NCI-H1417 treated with DMSO at 0.1 percent for 48 hours (cell line): ENCODE results near the gene ATP7B.

ENCODE experiments used
- DNase-seq: peaks from one replicate; lab custom pipeline; 2025; lab: John Stamatoyannopoulos, UW

The ATP7B gene

GRCh38 chr13:51950722-51951121 is 60.5 kb downstream of the ATP7B start:
- no peak for DNase-seq

GRCh38 chr13:51946163-51946669 is 65.0 kb downstream of the ATP7B start:
- no peak for DNase-seq

- DNase-seq: no peak
Observed at GRCh38 chr13:51945149-51945548, 66.1 kb downstream of the ATP7B start.

- DNase-seq: no peak
Observed at GRCh38 chr13:51944428-51944827, 66.8 kb downstream of the ATP7B start.

- no peak for DNase-seq
Observed at GRCh38 chr13:51943721-51944120, 67.5 kb downstream of the ATP7B start.

- no peak for DNase-seq
Observed at GRCh38 chr13:51942189-51942588, 69.1 kb downstream of the ATP7B start.

GRCh38 chr13:51938454-51938853 is 72.8 kb downstream of the ATP7B start:
- DNase-seq: no peak

- no peak for DNase-seq
Observed at GRCh38 chr13:51937320-51938290, 73.6 kb downstream of the ATP7B start.

GRCh38 chr13:51935326-51936171 is 75.7 kb downstream of the ATP7B start:
- DNase-seq: no peak

- DNase-seq: no peak
Observed at GRCh38 chr13:51934461-51935087, 76.7 kb downstream of the ATP7B start.

GRCh38 chr13:51933466-51934058 is 77.7 kb downstream of the ATP7B start:
- DNase-seq: no peak

- DNase-seq: no peak
Observed at GRCh38 chr13:51932231-51932630, 79.0 kb downstream of the ATP7B start.

- DNase-seq: no peak
Observed at GRCh38 chr13:51931606-51932005, 79.6 kb downstream of the ATP7B start.

GRCh38 chr13:51929699-51930098 is 81.6 kb downstream of the ATP7B start:
- no peak for DNase-seq

- DNase-seq: no peak
Observed at GRCh38 chr13:51928231-51928630, 83.0 kb downstream of the ATP7B start.

GRCh38 chr13:51927129-51927528 is 84.1 kb downstream of the ATP7B start:
- no peak for DNase-seq

GRCh38 chr13:51926528-51926885 is 84.7 kb downstream of the ATP7B start:
- DNase-seq: no peak

GRCh38 chr13:51925865-51926527 is 85.3 kb downstream of the ATP7B start:
- no peak for DNase-seq

GRCh38 chr13:51924756-51925544 is 86.3 kb downstream of the ATP7B start:
- no peak for DNase-seq

GRCh38 chr13:51923983-51924539 is 87.2 kb downstream of the ATP7B start:
- DNase-seq: no peak
